SH-SY5Y (cell line): ENCODE data around the gene CASP8.

Source experiments
- GATA2 ChIP-seq: IDR thresholded peaks from 2 replicates; pipeline ENCODE4 v1.6.1; 2011; ENCODE audit warnings: mild to moderate bottlenecking, low read depth, low read length
- GATA3 ChIP-seq: IDR thresholded peaks from 2 replicates; pipeline ENCODE4 v1.6.1; 2011; ENCODE audit warnings: low read depth, mild to moderate bottlenecking, low read length, moderate library complexity

DNA sequence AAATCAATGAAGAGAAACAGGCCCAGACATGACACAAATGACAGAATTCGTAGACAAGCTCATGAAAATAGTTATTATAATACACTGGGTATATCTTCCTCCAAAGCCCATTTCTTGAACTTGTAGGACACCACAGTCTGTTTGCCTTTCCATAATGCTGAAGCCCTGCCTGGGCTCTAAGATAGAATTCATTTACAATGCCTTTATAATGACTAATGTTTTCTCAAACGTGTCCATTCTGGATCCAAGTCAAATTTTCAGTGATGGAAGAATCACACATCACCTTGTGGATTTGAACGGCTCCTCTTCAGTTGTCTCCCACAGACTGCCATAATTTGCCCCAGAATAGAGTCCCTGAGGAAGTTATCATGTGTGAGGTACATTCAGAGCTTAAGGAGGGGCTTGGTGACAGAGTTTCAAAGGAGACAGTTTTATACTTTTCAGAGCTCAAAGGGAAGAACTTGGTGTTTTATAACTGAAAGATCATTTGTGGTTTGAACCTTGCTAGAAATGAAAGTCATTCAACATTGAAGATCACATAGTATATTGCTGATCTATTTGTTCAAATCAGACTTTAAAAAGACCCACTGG lies 38.2 kb downstream of the CASP8 start:
- TF ChIP-seq GATA2, result no peak
- no peak for TF ChIP-seq GATA3
